Fibroblast of villous mesenchyme (primary cell): ENCODE data around the gene TTC7B. TPM values are rescaled to one million over a fixed set of nuclear protein-coding genes. Genes with fewer than 3 reads are reported as not detected.

Experiments used
- DNase-seq: peaks from one replicate; pipeline ENCODE4 v3.0.0-alpha.2; 2010; ENCODE audit warnings: low read depth
- H3K4me3 ChIP-seq: 2 replicates; pipeline ENCODE4 v1.5.1; 2011; ENCODE audit warnings: low read depth, mild to moderate bottlenecking, low read length
- CTCF ChIP-seq: IDR thresholded peaks from 2 replicates; pipeline ENCODE4 v1.5.1; 2012; ENCODE audit warnings: low read depth, mild to moderate bottlenecking, low read length; ENCODE audit not compliant: insufficient read depth
- total RNA-seq: library from RNA; depleted of rRNA; stranded (reverse); fragments of >200 nt; gene quantifications from 2 replicates; pipeline ENCODE4 v1.2.3, GENCODE V29; 2012

The TTC7B gene
- total RNA-seq, 1 donor: 16.8 TPM

GRCh38 chr14:90732139-90732538 is 84.1 kb downstream of the TTC7B start:
- no peak overlapping the region for H3K4me3 ChIP-seq
- TF ChIP-seq CTCF: no peak
- DNase-seq: no peak

- no peak overlapping the region for H3K4me3 ChIP-seq
- TF ChIP-seq CTCF: no peak
- no peak for DNase-seq
These were observed 84.7 kb downstream of the TTC7B start for GRCh38 chr14:90731487-90731886.

- no peak for TF ChIP-seq CTCF
- no peak for DNase-seq
- no peak overlapping the region for H3K4me3 ChIP-seq
These were observed 85.9 kb downstream of the TTC7B start for GRCh38 chr14:90730206-90730766.

- H3K4me3 ChIP-seq: no peak overlapping the region
- TF ChIP-seq CTCF: no peak
- DNase-seq: no peak
These were observed 87.3 kb downstream of the TTC7B start for GRCh38 chr14:90728951-90729350.

- H3K4me3 ChIP-seq: no peak overlapping the region
- no peak for TF ChIP-seq CTCF
- no peak for DNase-seq
These were observed 89.1 kb downstream of the TTC7B start for GRCh38 chr14:90727082-90727481.

GRCh38 chr14:90726656-90727055 is 89.6 kb downstream of the TTC7B start:
- peak; percentile 36 for TF ChIP-seq CTCF

GRCh38 chr14:90724866-90725265 is 91.4 kb downstream of the TTC7B start:
- no peak overlapping the region for H3K4me3 ChIP-seq
- no peak for TF ChIP-seq CTCF
- DNase-seq: no peak

More at GRCh38 chr14:90726656-90727055, 89.6 kb downstream of the TTC7B start:
- DNase-seq: peak; percentile 73
- no peak overlapping the region for H3K4me3 ChIP-seq
